Osteoblast (primary cell): ENCODE measurements around the gene THYN1. TPM values are rescaled to one million over a fixed set of nuclear protein-coding genes. Genes with fewer than 3 reads are reported as not detected.

Experiments used
- DNase-seq: peaks from one replicate; pipeline ENCODE4 v3.0.0; 2011; ENCODE audit warnings: low spot score, mixed read lengths; ENCODE audit not compliant: insufficient read length; ENCODE audit errors: missing footprints
- H2AFZ ChIP-seq: 2 replicates; pipeline ENCODE4 v1.6.0; 2011; ENCODE audit warnings: mild to moderate bottlenecking, low read length
- H3K27ac ChIP-seq: 2 replicates; pipeline ENCODE4 v1.5.1; 2011; ENCODE audit warnings: mild to moderate bottlenecking, low read depth, low read length, moderate library complexity
- H3K27me3 ChIP-seq: 2 replicates; pipeline ENCODE4 v1.6.0; 2012; ENCODE audit warnings: mild to moderate bottlenecking, control low read depth, inconsistent platforms, low read length, moderate library complexity; ENCODE audit not compliant: insufficient read depth
- H3K36me3 ChIP-seq: 2 replicates; pipeline ENCODE4 v1.5.1; 2011; ENCODE audit warnings: mild to moderate bottlenecking, low read length, control low read depth, moderate library complexity; ENCODE audit not compliant: insufficient read depth
- H3K4me1 ChIP-seq: 2 replicates; pipeline ENCODE4 v1.5.1; 2011; ENCODE audit warnings: mild to moderate bottlenecking, low read length, control low read depth, moderate library complexity; ENCODE audit not compliant: insufficient read depth
- H3K4me2 ChIP-seq: 2 replicates; pipeline ENCODE4 v1.6.0; 2011; ENCODE audit warnings: mild to moderate bottlenecking, low read length; ENCODE audit not compliant: insufficient read depth
- H3K4me3 ChIP-seq: fragments of 200-600 bp; sonication (generic); 3 replicates; pipeline ENCODE4 v1.5.1; 2012; ENCODE audit warnings: mild to moderate bottlenecking, low read length, inconsistent platforms; ENCODE audit not compliant: insufficient read depth
- H3K79me2 ChIP-seq: 2 replicates; pipeline ENCODE4 v1.6.0; 2012; ENCODE audit warnings: mild to moderate bottlenecking, low read length, control low read depth, inconsistent platforms; ENCODE audit not compliant: insufficient read depth
- H3K9me3 ChIP-seq: 2 replicates; pipeline ENCODE4 v1.5.1; 2011; ENCODE audit warnings: low read depth, low read length, control low read depth
- H4K20me1 ChIP-seq: 2 replicates; pipeline ENCODE4 v1.6.0; 2012; ENCODE audit warnings: mild to moderate bottlenecking, low read length, control low read depth; ENCODE audit not compliant: insufficient read depth
- total RNA-seq: library from RNA; depleted of rRNA; stranded (reverse); fragments of >200 nt; gene quantifications from 2 replicates; pipeline ENCODE4 v1.2.3, GENCODE V29; 2012
- TF ChIP-seq, protein P1 (sequence below): IDR thresholded peaks from 2 replicates; pipeline ENCODE4 v1.5.1; 2011; ENCODE audit warnings: mild to moderate bottlenecking, low read depth, low read length, moderate library complexity; ENCODE audit errors: extremely low read depth

The THYN1 gene
- total RNA-seq, 1 donor = 42.0 TPM

DNA sequence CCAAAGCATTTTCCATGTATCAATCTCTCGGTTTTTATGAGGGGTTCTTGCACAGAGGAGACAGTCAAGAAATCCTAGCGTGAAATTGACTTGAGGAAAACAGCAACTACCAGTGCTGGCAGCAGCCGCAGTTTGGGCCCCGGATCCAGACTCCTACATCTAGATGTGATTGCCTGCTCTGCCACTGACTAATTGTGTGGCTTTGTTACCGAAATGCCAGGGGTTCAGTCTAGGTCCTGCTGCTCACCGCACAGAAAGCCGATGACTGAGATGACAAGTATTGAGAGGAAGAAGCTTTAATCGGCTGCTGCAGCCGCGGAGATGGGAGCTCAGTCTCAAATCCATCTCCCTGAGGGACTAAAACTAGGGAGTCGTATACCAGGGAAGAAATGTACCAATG lies 14.8 kb upstream of the THYN1 start:
- peaks cover 11% of the 10 kb centered on the region for H3K4me1 ChIP-seq
- DNase-seq = no peak
- H3K27ac ChIP-seq = no peak overlapping the region

DNA sequence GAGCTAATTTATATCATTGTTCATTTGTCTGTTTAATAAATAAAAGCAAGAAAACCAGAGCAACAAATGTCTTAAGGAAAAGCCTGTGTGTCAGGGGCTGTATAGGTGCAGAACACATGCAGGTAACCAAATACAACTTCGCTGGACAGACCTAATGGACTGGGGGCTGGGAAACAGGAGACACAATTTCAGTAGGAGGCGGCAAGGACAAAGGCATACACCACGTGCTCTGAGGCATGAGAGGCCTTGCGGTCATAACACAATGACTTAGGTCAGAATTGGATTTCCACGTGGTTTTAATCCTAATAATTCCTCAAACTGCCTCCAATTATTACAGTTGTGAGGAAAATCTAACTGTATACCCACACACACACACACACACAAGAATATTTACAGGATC lies 14.3 kb upstream of the THYN1 start:
- no peaks in the 10 kb centered on the region for H3K79me2 ChIP-seq
- DNase-seq = no peak
- TF ChIP-seq, protein P1, sequence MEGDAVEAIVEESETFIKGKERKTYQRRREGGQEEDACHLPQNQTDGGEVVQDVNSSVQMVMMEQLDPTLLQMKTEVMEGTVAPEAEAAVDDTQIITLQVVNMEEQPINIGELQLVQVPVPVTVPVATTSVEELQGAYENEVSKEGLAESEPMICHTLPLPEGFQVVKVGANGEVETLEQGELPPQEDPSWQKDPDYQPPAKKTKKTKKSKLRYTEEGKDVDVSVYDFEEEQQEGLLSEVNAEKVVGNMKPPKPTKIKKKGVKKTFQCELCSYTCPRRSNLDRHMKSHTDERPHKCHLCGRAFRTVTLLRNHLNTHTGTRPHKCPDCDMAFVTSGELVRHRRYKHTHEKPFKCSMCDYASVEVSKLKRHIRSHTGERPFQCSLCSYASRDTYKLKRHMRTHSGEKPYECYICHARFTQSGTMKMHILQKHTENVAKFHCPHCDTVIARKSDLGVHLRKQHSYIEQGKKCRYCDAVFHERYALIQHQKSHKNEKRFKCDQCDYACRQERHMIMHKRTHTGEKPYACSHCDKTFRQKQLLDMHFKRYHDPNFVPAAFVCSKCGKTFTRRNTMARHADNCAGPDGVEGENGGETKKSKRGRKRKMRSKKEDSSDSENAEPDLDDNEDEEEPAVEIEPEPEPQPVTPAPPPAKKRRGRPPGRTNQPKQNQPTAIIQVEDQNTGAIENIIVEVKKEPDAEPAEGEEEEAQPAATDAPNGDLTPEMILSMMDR = no peak

More for the DNA sequence above, 14.8 kb upstream of the THYN1 start:
- TF ChIP-seq, protein P1 = no peak
- Histone ChIP-seq H3K4me2 (no peak overlapping the region), H3K9me3 (no peaks in the 10 kb centered on the region), H3K4me3 (no peak overlapping the region), H3K36me3 (no peaks in the 10 kb centered on the region), H3K79me2 (no peaks in the 10 kb centered on the region), H3K27me3 (peaks cover 10% of the 10 kb centered on the region), H2AFZ (no peak overlapping the region), H4K20me1 (no peaks in the 10 kb centered on the region)

DNA sequence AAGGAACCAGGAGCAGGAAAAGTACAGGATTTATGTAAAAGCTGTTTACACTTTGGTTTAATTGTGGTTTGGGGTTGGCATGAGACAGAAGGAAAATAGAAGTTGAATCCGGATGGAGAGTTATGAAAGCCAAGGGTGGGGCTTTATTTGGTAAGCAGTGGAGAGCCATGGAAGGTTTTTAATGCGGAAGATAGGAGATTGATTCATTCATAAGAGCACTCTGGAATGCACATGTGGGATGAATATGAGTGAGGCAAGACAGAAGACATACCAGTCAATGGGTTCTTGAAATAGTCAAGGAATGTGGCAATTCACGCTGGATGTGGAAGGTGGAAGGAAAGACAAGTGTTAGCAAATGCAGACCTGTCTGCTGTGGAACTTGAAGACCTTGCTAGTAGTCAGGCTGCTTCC lies 13.7 kb upstream of the THYN1 start:
- Histone ChIP-seq H3K36me3 (peaks cover 7% of the 10 kb centered on the region), H3K27ac (peak overlapping the region; percentile 23), H3K4me3 (peak overlapping the region; percentile 2), H2AFZ (no peak overlapping the region), H3K79me2 (no peaks in the 10 kb centered on the region), H3K4me2 (peak overlapping the region; percentile 70), H3K27me3 (peaks cover 3% of the 10 kb centered on the region), H3K4me1 (peaks cover 11% of the 10 kb centered on the region), H4K20me1 (no peaks in the 10 kb centered on the region), H3K9me3 (no peaks in the 10 kb centered on the region)
- TF ChIP-seq, protein P1 = no peak
- peak; percentile 91 for DNase-seq

More for the DNA sequence above, 14.3 kb upstream of the THYN1 start:
- Histone ChIP-seq H3K27me3 (peaks cover 6% of the 10 kb centered on the region), H3K4me3 (no peak overlapping the region), H3K4me2 (no peak overlapping the region), H3K27ac (no peak overlapping the region), H3K4me1 (peaks cover 11% of the 10 kb centered on the region), H3K9me3 (no peaks in the 10 kb centered on the region), H2AFZ (no peak overlapping the region), H4K20me1 (no peaks in the 10 kb centered on the region), H3K36me3 (peaks cover 5% of the 10 kb centered on the region)

DNA sequence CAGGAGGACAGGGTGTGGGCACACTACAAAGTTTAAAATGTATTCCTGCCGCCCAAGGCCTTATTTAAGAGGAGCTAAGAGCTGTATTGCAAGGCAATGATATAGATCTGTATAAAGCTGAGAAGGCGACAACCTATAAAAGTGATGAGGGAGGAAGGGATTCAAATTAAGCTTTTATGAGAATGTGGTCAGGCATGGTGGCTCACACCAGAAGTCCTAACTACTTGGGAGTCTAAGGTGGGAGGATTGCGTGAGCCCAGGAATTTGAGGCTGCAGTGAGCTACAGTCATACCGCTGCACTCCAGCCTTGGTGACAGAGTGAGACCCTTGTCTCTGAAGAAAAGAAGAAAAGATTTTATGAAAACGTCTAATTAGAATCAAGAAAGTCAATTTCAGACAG lies 13.3 kb upstream of the THYN1 start:
- DNase-seq = no peak
- Histone ChIP-seq H3K4me3 (peak overlapping the region; percentile 2), H3K4me2 (peak overlapping the region; percentile 70), H3K36me3 (peaks cover 10% of the 10 kb centered on the region), H3K27ac (peak overlapping the region; percentile 23), H3K9me3 (no peaks in the 10 kb centered on the region), H4K20me1 (no peaks in the 10 kb centered on the region), H3K79me2 (no peaks in the 10 kb centered on the region), H3K27me3 (peaks cover 3% of the 10 kb centered on the region), H3K4me1 (peaks cover 11% of the 10 kb centered on the region), H2AFZ (no peak overlapping the region)
- TF ChIP-seq, protein P1 = no peak
